ENCODE results near the gene PPM1H.

PPM1H gene

GRCh38 chr12:62963486-62964041 is 28.6 kb upstream of the PPM1H start:
- Histone ChIP-seq H3K4me3 (ENCODE audit: low read depth in 1 of 2, low read length in 1 of 2) (no peak overlapping the region), H3K27ac (no peak overlapping the region), H3K36me3 (no peaks in the 10 kb centered on the region), H3K4me1 (ENCODE audit: control insufficient read depth in 1 of 2, insufficient read depth in 1 of 2, low read depth in 1 of 2, low read length in 1 of 2) (no peaks in the 10 kb centered on the region), H3K27me3 (no peaks in the 10 kb centered on the region), H3K9me3 (no peaks in the 10 kb centered on the region)
- TF ChIP-seq CTCF (IDR thresholded peaks at IDR 0.05): no peak

GRCh38 chr12:62960324-62960723 is 25.4 kb upstream of the PPM1H start:
- no peak overlapping the region for H3K4me3 ChIP-seq (ENCODE audit: low read depth in 1 of 2, low read length in 1 of 2)
- no peaks in the 10 kb centered on the region for H3K9me3 ChIP-seq
- no peak overlapping the region for H3K27ac ChIP-seq
- no peak for TF ChIP-seq CTCF (IDR thresholded peaks at IDR 0.05)
- no peaks in the 10 kb centered on the region for H3K4me1 ChIP-seq (ENCODE audit: control insufficient read depth in 1 of 2, insufficient read depth in 1 of 2, low read depth in 1 of 2, low read length in 1 of 2)
- H3K36me3 ChIP-seq: no peaks in the 10 kb centered on the region
- H3K27me3 ChIP-seq: no peaks in the 10 kb centered on the region

- H3K36me3 ChIP-seq: no peaks in the 10 kb centered on the region
- TF ChIP-seq CTCF (IDR thresholded peaks at IDR 0.05): no peak
- H3K27ac ChIP-seq: no peak overlapping the region
- no peaks in the 10 kb centered on the region for H3K9me3 ChIP-seq
- no peaks in the 10 kb centered on the region for H3K27me3 ChIP-seq
- H3K4me1 ChIP-seq (ENCODE audit: control insufficient read depth in 1 of 2, insufficient read depth in 1 of 2, low read depth in 1 of 2, low read length in 1 of 2): no peaks in the 10 kb centered on the region
- no peak overlapping the region for H3K4me3 ChIP-seq (ENCODE audit: low read depth in 1 of 2, low read length in 1 of 2)
Observed at GRCh38 chr12:62959745-62960144, 24.8 kb upstream of the PPM1H start.

GRCh38 chr12:62957233-62957953 is 22.4 kb upstream of the PPM1H start:
- Histone ChIP-seq H3K9me3 (no peaks in the 10 kb centered on the region), H3K4me1 (ENCODE audit: control insufficient read depth in 1 of 2, insufficient read depth in 1 of 2, low read depth in 1 of 2, low read length in 1 of 2) (no peaks in the 10 kb centered on the region), H3K4me3 (ENCODE audit: low read depth in 1 of 2, low read length in 1 of 2) (no peak overlapping the region), H3K27me3 (no peaks in the 10 kb centered on the region), H3K27ac (no peak overlapping the region), H3K36me3 (no peaks in the 10 kb centered on the region)
- TF ChIP-seq CTCF (IDR thresholded peaks at IDR 0.05): no peak

GRCh38 chr12:62955678-62956077 is 20.7 kb upstream of the PPM1H start:
- no peaks in the 10 kb centered on the region for H3K9me3 ChIP-seq
- H3K27me3 ChIP-seq: no peaks in the 10 kb centered on the region
- H3K4me3 ChIP-seq (ENCODE audit: low read depth in 1 of 2, low read length in 1 of 2): no peak overlapping the region
- no peaks in the 10 kb centered on the region for H3K4me1 ChIP-seq (ENCODE audit: control insufficient read depth in 1 of 2, insufficient read depth in 1 of 2, low read depth in 1 of 2, low read length in 1 of 2)
- no peaks in the 10 kb centered on the region for H3K36me3 ChIP-seq
- H3K27ac ChIP-seq: no peak overlapping the region
- TF ChIP-seq CTCF (IDR thresholded peaks at IDR 0.05): no peak
